Astrocyte of the cerebellum (primary cell): ENCODE results near the gene GPATCH3.

ENCODE experiments used
- DNase-seq: peaks from one replicate; pipeline ENCODE4 v3.0.0-alpha.2; 2011; ENCODE audit warnings: low read depth
- H3K4me3 ChIP-seq: 2 replicates; pipeline ENCODE4 v1.5.1; 2011; ENCODE audit warnings: mild to moderate bottlenecking, low read depth, low read length, moderate library complexity
- CTCF ChIP-seq: IDR thresholded peaks from 2 replicates; pipeline ENCODE4 v1.5.1; 2012; ENCODE audit warnings: low read length, low read depth, moderate library complexity, mild to moderate bottlenecking; ENCODE audit errors: missing control alignments
- in situ Hi-C: cut with HindIII; loops from 2 replicates; pipeline ENCODE4 v1.10.0; 2017; ENCODE audit warnings: low sequenced_read_pairs

Gene GPATCH3

GRCh38 chr1:26844424-26845196, 55.7 kb downstream of the GPATCH3 start:
- H3K4me3 ChIP-seq: no peak overlapping the region
- in situ Hi-C loops: no loop called here
- TF ChIP-seq CTCF: no peak
- no peak for DNase-seq
